WTC11 (cell line): Measurements from ENCODE around the gene BATF. TPM values are rescaled to one million over a fixed set of nuclear protein-coding genes. Genes with fewer than 3 reads are reported as not detected.

Source experiments
- ATAC-seq: fragments of 200-7000 bp; cut with Tn5 transposase; 2 replicates; pipeline ENCODE4 v1.10.0; 2021; ENCODE audit warnings: mild to moderate bottlenecking, moderate library complexity
- CTCF ChIA-PET: fragments of 300-600 bp; sonication (Branson Sonifier 250); formaldehyde crosslinking; loops from one replicate; lab custom pipeline; 2021; ENCODE audit warnings: antibody characterized with exemption; lab: Charles Lee
- POLR2A ChIA-PET: fragments of 350-600 bp; sonication (Branson Sonifier 250); formaldehyde crosslinking; loops from one replicate; lab custom pipeline; 2021; ENCODE audit warnings: antibody characterized with exemption; lab: Charles Lee
- DNase-seq: peaks from one replicate; pipeline ENCODE4 v3.0.0; 2021; ENCODE audit warnings: low spot score
- H3K27ac Mint-ChIP-seq: 2 replicates; pipeline ENCODE4 v1.8.0; 2021; ENCODE audit warnings: mixed read lengths
- H3K27me3 Mint-ChIP-seq: 2 replicates; pipeline ENCODE4 v1.8.0; 2021; ENCODE audit warnings: low read depth, mild to moderate bottlenecking, moderate library complexity, mixed read lengths
- H3K36me3 Mint-ChIP-seq: 2 replicates; pipeline ENCODE4 v1.8.0; 2021; ENCODE audit warnings: mixed read lengths
- H3K4me1 Mint-ChIP-seq: 2 replicates; pipeline ENCODE4 v1.8.0; 2022; ENCODE audit warnings: mixed read lengths
- H3K4me3 Mint-ChIP-seq: 2 replicates; pipeline ENCODE4 v1.8.0; 2021; ENCODE audit warnings: mild to moderate bottlenecking, moderate library complexity, mixed read lengths
- H3K9me3 Mint-ChIP-seq: 2 replicates; pipeline ENCODE4 v1.8.0; 2021; ENCODE audit warnings: mixed read lengths
- CREM ChIP-seq: sonication (generic); formaldehyde crosslinking; IDR thresholded peaks from 2 replicates; pipeline ENCODE4 v1.8.1; 2022; ENCODE audit warnings: mild to moderate bottlenecking, missing genetic modification reagents, moderate library complexity
- ESRRA ChIP-seq: sonication (generic); formaldehyde crosslinking; IDR thresholded peaks from 2 replicates; pipeline ENCODE4 v1.8.1; 2022; ENCODE audit warnings: mild to moderate bottlenecking, missing genetic modification reagents, borderline replicate concordance
- FOXJ3 ChIP-seq: sonication (generic); formaldehyde crosslinking; IDR thresholded peaks from 2 replicates; pipeline ENCODE4 v1.9.0; 2021; ENCODE audit warnings: missing genetic modification reagents, mild to moderate bottlenecking, borderline replicate concordance
- GRHL2 ChIP-seq: fragments of 250-450 bp; sonication (Bioruptor Pico); IDR thresholded peaks from 2 replicates; pipeline ENCODE4 v1.8.0; 2022; ENCODE audit warnings: mild to moderate bottlenecking, moderate library complexity; ENCODE audit not compliant: insufficient replicate concordance, severe bottlenecking
- MXD4 ChIP-seq: fragments of 250-450 bp; sonication (Bioruptor Pico); IDR thresholded peaks from 2 replicates; pipeline ENCODE4 v1.8.0; 2021; ENCODE audit warnings: mild to moderate bottlenecking, moderate library complexity, borderline replicate concordance
- NFE2L1 ChIP-seq: sonication (generic); formaldehyde crosslinking; IDR thresholded peaks from 2 replicates; pipeline ENCODE4 v1.8.1; 2023; ENCODE audit warnings: missing genetic modification reagents
- NR2C2 ChIP-seq: sonication (generic); formaldehyde crosslinking; IDR thresholded peaks from 2 replicates; pipeline ENCODE4 v1.8.0; 2022; ENCODE audit warnings: mild to moderate bottlenecking, missing genetic modification reagents
- SMAD4 ChIP-seq: sonication (generic); formaldehyde crosslinking; IDR thresholded peaks from 2 replicates; pipeline ENCODE4 v1.8.0; 2022; ENCODE audit warnings: mild to moderate bottlenecking, missing genetic modification reagents
- SP1 ChIP-seq: sonication (generic); formaldehyde crosslinking; conservative IDR thresholded peaks from 2 replicates; pipeline ENCODE4 v1.8.1; 2022; ENCODE audit warnings: missing genetic modification reagents
- TEAD4 ChIP-seq: sonication (generic); formaldehyde crosslinking; IDR thresholded peaks from 2 replicates; pipeline ENCODE4 v1.8.0; 2022; ENCODE audit warnings: mild to moderate bottlenecking, missing genetic modification reagents
- ZNF121 ChIP-seq: sonication (generic); formaldehyde crosslinking; IDR thresholded peaks from 2 replicates; pipeline ENCODE4 v1.8.0; 2023; ENCODE audit warnings: missing genetic modification reagents
- ZNF317 ChIP-seq: sonication (generic); formaldehyde crosslinking; IDR thresholded peaks from 2 replicates; pipeline ENCODE4 v1.8.1; 2023; ENCODE audit warnings: low read depth, mild to moderate bottlenecking, moderate library complexity, missing genetic modification reagents, borderline replicate concordance
- ZNF423 ChIP-seq: fragments of 250-450 bp; sonication (Bioruptor Pico); IDR thresholded peaks from 2 replicates; pipeline ENCODE4 v2.1.2; 2022; ENCODE audit warnings: mild to moderate bottlenecking, moderate library complexity
- ZNF671 ChIP-seq: fragments of 250-450 bp; sonication (Bioruptor Pico); IDR thresholded peaks from 2 replicates; pipeline ENCODE4 v1.8.0; 2021; ENCODE audit warnings: mild to moderate bottlenecking
- total RNA-seq: library from RNA; stranded (reverse); gene quantifications from 3 replicates; pipeline ENCODE4 v1.2.3, GENCODE V29; 2021
- TF ChIP-seq, protein P1 (sequence below): sonication (generic); formaldehyde crosslinking; IDR thresholded peaks from 2 replicates; pipeline ENCODE4 v1.8.1; 2022; ENCODE audit warnings: low read depth, mild to moderate bottlenecking, moderate library complexity, missing genetic modification reagents, borderline replicate concordance
- TF ChIP-seq, protein P2 (sequence below): fragments of 200-600 bp; IDR thresholded peaks from 2 replicates; pipeline ENCODE4 v1.8.0; 2022; ENCODE audit warnings: antibody characterized with exemption
- TF ChIP-seq, protein P3 (sequence below): fragments of 250-450 bp; sonication (Bioruptor Pico); IDR thresholded peaks from 2 replicates; pipeline ENCODE4 v1.9.0; 2021; ENCODE audit warnings: moderate library complexity, mild to moderate bottlenecking, inconsistent platforms, borderline replicate concordance
- TF ChIP-seq, protein P4 (sequence below): fragments of 250-450 bp; sonication (Bioruptor Pico); IDR thresholded peaks from 2 replicates; pipeline ENCODE4 v2.1.2; 2022; ENCODE audit warnings: mild to moderate bottlenecking, moderate library complexity
- TF ChIP-seq, protein P5 (sequence below): sonication (generic); formaldehyde crosslinking; IDR thresholded peaks from 2 replicates; pipeline ENCODE4 v1.8.1; 2023; ENCODE audit warnings: mild to moderate bottlenecking, moderate library complexity, missing genetic modification reagents
- TF ChIP-seq, protein P6 (sequence below): sonication (generic); formaldehyde crosslinking; IDR thresholded peaks from 2 replicates; pipeline ENCODE4 v1.8.0; 2023; ENCODE audit warnings: mild to moderate bottlenecking, missing genetic modification reagents

Gene BATF
- total RNA-seq, 1 experiment from 2014 or later: not detected

DNA sequence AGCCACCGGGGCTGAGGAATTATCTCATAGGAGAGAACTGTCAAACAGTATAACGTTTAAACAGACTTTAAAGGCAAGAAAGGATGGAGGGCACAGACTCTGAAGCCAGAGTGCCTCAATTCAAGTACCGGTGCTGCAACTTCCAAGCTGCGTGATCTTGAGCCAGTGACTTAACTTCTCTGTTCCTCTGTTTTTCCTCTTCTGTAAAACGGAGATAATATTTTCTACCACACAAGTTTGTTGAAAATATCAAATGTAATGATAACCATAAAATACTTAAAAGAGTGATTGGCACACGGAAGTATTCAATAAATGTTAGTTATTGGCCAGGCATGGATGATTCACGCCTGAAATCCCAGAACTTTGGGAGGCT, 18.2 kb downstream of the BATF start (continued):
- no peak for TF ChIP-seq SP1 (CRISPR knock-in tag)
- TF ChIP-seq, protein P1, sequence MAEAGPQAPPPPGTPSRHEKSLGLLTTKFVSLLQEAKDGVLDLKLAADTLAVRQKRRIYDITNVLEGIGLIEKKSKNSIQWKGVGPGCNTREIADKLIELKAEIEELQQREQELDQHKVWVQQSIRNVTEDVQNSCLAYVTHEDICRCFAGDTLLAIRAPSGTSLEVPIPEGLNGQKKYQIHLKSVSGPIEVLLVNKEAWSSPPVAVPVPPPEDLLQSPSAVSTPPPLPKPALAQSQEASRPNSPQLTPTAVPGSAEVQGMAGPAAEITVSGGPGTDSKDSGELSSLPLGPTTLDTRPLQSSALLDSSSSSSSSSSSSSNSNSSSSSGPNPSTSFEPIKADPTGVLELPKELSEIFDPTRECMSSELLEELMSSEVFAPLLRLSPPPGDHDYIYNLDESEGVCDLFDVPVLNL: no peak
- TF ChIP-seq NFE2L1 (CRISPR knock-in tag): no peak
- TF ChIP-seq NR2C2 (CRISPR knock-in tag): no peak
- TF ChIP-seq, protein P2, sequence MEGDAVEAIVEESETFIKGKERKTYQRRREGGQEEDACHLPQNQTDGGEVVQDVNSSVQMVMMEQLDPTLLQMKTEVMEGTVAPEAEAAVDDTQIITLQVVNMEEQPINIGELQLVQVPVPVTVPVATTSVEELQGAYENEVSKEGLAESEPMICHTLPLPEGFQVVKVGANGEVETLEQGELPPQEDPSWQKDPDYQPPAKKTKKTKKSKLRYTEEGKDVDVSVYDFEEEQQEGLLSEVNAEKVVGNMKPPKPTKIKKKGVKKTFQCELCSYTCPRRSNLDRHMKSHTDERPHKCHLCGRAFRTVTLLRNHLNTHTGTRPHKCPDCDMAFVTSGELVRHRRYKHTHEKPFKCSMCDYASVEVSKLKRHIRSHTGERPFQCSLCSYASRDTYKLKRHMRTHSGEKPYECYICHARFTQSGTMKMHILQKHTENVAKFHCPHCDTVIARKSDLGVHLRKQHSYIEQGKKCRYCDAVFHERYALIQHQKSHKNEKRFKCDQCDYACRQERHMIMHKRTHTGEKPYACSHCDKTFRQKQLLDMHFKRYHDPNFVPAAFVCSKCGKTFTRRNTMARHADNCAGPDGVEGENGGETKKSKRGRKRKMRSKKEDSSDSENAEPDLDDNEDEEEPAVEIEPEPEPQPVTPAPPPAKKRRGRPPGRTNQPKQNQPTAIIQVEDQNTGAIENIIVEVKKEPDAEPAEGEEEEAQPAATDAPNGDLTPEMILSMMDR: no peak
- TF ChIP-seq SMAD4 (CRISPR knock-in tag): no peak
- TF ChIP-seq CREM: no peak
- TF ChIP-seq MXD4 (CRISPR knock-in tag): no peak
- TF ChIP-seq, protein P3, sequence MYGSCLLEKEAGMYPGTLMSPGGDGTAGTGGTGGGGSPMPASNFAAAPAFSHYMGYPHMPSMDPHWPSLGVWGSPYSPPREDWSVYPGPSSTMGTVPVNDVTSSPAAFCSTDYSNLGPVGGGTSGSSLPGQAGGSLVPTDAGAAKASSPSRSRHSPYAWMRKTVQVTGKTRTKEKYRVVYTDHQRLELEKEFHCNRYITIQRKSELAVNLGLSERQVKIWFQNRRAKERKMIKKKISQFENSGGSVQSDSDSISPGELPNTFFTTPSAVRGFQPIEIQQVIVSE (CRISPR knock-in tag): no peak
- TF ChIP-seq GRHL2 (CRISPR knock-in tag): no peak
- no peak for TF ChIP-seq ZNF317 (CRISPR knock-in tag)

DNA sequence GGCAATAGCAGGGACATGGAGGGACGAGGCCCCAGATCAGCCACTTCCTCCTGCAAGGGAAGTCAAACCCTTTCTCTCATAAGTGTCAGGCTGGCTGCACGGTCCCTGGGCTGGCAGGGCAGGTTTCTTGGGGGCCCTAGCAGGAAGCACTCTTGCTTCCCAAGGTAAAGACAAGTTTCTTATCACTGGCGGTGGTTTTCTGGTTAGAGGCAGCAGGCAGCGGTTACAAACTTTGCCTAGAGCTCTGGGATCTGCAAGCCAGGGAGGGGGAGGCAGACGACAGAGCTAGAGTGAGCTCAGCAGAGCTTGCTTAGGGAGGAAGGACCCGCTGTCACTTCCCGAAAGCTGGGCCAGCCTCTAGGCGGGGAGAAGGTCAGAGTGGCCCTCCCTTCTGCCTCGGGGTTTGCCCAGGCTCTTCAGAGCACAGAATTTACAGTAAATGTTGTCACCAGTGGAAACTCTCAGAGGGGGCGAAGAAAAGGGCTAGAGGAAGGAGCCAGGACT, 20.4 kb downstream of the BATF start:
- Mint-ChIP-seq H3K4me1 (no peaks in the 10 kb centered on the region), H3K4me3 (no peak overlapping the region), H3K9me3 (no peaks in the 10 kb centered on the region), H3K27ac (no peak overlapping the region; the same call in 1 of the 2 replicates), H3K27me3 (no peaks in the 10 kb centered on the region; the same call in 1 of the 2 replicates), H3K36me3 (no peaks in the 10 kb centered on the region)
- TF ChIP-seq ZNF671 (CRISPR knock-in tag): no peak
- TF ChIP-seq ZNF423 (CRISPR knock-in tag): no peak
- no peak for TF ChIP-seq ESRRA (CRISPR knock-in tag)
- TF ChIP-seq, protein P1: no peak
- TF ChIP-seq CREM: no peak
- no peak for TF ChIP-seq ZNF121 (CRISPR knock-in tag)
- DNase-seq: no peak
- ChIA-PET CTCF (interaction anchor here (1.0 to 1.4 kb wide), 3 partner anchors 18 to 27 kb away, joined by 4 to 9 read pairs (median 4); no protein-coding TSS in a partner anchor), POLR2A (no interaction called here)
- ATAC-seq: peak; percentile 52

DNA sequence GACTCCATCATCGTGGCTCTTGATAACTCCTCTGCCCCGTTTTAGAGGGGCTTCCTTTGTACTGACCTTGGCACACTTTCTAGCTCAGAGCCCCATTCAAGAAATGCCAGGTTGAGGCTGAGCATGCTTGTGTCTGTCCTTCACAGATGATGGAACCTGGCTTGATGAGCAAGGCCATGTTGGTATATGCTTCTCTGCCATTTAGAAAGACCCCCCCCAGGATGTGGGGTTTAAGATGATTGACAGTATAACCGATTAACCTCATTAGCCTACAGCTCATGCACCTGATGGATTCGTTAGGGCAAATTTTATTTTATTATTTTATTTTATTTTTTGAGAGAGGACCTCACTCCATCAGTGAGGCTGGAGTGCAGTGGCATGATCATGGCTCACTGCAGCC, 21.0 kb downstream of the BATF start:
- ChIA-PET POLR2A (no interaction called here), CTCF (interaction anchor here (1.0 to 1.4 kb wide), 3 partner anchors 18 to 28 kb away, joined by 4 to 9 read pairs (median 4); no protein-coding TSS in a partner anchor)
- DNase-seq (no peak), ATAC-seq (no peak)
- Mint-ChIP-seq H3K27ac (no peak overlapping the region), H3K4me1 (no peaks in the 10 kb centered on the region), H3K4me3 (no peak overlapping the region), H3K9me3 (no peaks in the 10 kb centered on the region), H3K27me3 (no peaks in the 10 kb centered on the region; the same call in 1 of the 2 replicates), H3K36me3 (no peaks in the 10 kb centered on the region)
- TF ChIP-seq, protein P4, sequence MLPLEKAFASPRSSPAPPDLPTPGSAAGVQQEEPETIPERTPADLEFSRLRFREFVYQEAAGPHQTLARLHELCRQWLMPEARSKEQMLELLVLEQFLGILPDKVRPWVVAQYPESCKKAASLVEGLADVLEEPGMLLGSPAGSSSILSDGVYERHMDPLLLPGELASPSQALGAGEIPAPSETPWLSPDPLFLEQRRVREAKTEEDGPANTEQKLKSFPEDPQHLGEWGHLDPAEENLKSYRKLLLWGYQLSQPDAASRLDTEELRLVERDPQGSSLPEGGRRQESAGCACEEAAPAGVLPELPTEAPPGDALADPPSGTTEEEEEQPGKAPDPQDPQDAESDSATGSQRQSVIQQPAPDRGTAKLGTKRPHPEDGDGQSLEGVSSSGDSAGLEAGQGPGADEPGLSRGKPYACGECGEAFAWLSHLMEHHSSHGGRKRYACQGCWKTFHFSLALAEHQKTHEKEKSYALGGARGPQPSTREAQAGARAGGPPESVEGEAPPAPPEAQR: no peak
- TF ChIP-seq TEAD4 (CRISPR knock-in tag) (no peak), FOXJ3 (CRISPR knock-in tag) (no peak)
- TF ChIP-seq, protein P2: no peak
- TF ChIP-seq, protein P5, sequence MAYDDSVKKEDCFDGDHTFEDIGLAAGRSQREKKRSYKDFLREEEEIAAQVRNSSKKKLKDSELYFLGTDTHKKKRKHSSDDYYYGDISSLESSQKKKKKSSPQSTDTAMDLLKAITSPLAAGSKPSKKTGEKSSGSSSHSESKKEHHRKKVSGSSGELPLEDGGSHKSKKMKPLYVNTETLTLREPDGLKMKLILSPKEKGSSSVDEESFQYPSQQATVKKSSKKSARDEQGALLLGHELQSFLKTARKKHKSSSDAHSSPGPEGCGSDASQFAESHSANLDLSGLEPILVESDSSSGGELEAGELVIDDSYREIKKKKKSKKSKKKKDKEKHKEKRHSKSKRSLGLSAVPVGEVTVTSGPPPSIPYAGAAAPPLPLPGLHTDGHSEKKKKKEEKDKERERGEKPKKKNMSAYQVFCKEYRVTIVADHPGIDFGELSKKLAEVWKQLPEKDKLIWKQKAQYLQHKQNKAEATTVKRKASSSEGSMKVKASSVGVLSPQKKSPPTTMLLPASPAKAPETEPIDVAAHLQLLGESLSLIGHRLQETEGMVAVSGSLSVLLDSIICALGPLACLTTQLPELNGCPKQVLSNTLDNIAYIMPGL: no peak
- TF ChIP-seq, protein P6, sequence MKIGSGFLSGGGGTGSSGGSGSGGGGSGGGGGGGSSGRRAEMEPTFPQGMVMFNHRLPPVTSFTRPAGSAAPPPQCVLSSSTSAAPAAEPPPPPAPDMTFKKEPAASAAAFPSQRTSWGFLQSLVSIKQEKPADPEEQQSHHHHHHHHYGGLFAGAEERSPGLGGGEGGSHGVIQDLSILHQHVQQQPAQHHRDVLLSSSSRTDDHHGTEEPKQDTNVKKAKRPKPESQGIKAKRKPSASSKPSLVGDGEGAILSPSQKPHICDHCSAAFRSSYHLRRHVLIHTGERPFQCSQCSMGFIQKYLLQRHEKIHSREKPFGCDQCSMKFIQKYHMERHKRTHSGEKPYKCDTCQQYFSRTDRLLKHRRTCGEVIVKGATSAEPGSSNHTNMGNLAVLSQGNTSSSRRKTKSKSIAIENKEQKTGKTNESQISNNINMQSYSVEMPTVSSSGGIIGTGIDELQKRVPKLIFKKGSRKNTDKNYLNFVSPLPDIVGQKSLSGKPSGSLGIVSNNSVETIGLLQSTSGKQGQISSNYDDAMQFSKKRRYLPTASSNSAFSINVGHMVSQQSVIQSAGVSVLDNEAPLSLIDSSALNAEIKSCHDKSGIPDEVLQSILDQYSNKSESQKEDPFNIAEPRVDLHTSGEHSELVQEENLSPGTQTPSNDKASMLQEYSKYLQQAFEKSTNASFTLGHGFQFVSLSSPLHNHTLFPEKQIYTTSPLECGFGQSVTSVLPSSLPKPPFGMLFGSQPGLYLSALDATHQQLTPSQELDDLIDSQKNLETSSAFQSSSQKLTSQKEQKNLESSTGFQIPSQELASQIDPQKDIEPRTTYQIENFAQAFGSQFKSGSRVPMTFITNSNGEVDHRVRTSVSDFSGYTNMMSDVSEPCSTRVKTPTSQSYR (CRISPR knock-in tag): no peak
